Measurements from ENCODE around the gene CKS2. TPM values are rescaled to one million over a fixed set of nuclear protein-coding genes. Genes with fewer than 3 reads are reported as not detected.

CKS2 gene
- total RNA-seq, 4 donors from 2014 or later, result 6.5 to 13.2 (median 6.9) TPM

DNA sequence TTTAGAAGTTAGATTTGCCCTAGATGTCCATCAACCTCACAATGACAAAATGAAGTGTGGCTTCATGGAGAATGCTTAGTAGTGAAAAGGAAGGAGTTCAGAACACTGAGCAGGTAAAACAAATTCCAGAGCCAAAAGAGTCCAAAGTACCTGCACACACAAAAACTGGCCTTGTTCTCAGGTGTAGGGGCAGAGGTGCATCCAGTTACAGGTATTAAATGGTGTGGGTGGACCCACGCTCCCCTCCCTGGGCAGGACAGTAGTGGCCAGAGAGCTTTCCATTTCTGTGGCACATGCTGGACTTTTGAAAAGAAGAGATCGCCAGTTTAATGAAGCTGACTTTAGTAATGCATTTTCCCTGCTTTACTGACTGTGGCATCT is 54.5 kb downstream of the CKS2 start:
- H3K36me3 ChIP-seq, result peaks cover 0 to 24% of the 10 kb centered on the region in 2 donors
- in situ Hi-C loops (cut with MboI; ENCODE audit: low sequenced_read_pairs in 4 of 4), result no loop called here
- H3K9me3 ChIP-seq, result no peaks in the 10 kb centered on the region
- no peak overlapping the region for H3K4me3 ChIP-seq
- peaks cover 4 to 13% of the 10 kb centered on the region in 2 donors for H3K4me1 ChIP-seq
- TF ChIP-seq CTCF (IDR thresholded peaks at IDR 0.05 in 4 of 5, conservative IDR thresholded peaks at IDR 0.05 in 1 of 5) (no peak), POLR2A (IDR thresholded peaks at IDR 0.05) (no peak)
- no peaks in the 10 kb centered on the region for H3K27me3 ChIP-seq
- intact Hi-C loops (cut with DNase I; ENCODE audit: low total_unique reads), result no loop called here
- no peak overlapping the region for H3K27ac ChIP-seq
- DNase-seq (no peak), ATAC-seq (no peak)

Small RNA genes within 50 kb of the gene (microRNA-seq; reads per million reads assigned to microRNA genes)
- 0 reads per million in 2 donors for gene MIR3153 (ENCODE audit: borderline replicate concordance in 2 of 2)

Other genes with a start within 250 kb of the CKS2 start
- gene SHC3, start 132.4 kb upstream of the CKS2 start, total RNA-seq, result under 1 TPM in 3 of 4 donors, not detected in 1; 0.09 to 0.29 (median 0.15) TPM
- gene SECISBP2, start 7.3 kb downstream of the CKS2 start, total RNA-seq, result 10 to 100 TPM; 40.2 to 70.8 (median 54.9) TPM
- 10 to 100 TPM; 23.6 to 77.0 (median 41.3) TPM for gene SEMA4D, start 186.9 kb downstream of the CKS2 start, total RNA-seq